HG03060 (cell line): ENCODE data around the gene BBS10.
A peak's percentile ranks its signal among the peaks of the same experiment; 100 is the strongest.
"Not testable (repeated sequence)": the region's sequence is repeated elsewhere in the genome, so short reads cannot be mapped to it uniquely, and the experiment has no call there.

Experiments
- ATAC-seq: cut with Tn5 transposase; IDR thresholded peaks from one replicate; pipeline ENCODE4 v1.9.1; 2021; ENCODE audit warnings: low read depth, moderate number of reproducible peaks; ENCODE audit not compliant: unreplicated experiment

Gene BBS10

GRCh38 chr12:76348079-76348901 lies at the start of gene BBS10:
Gene BBS10 (minus strand): TSS chr12:76348415. CDS start chr12:76348358, 57 bp downstream.
- peak; percentile 70 for ATAC-seq

GRCh38 chr12:76391461-76391860 lies 43.2 kb upstream of the BBS10 start:
- no peak for ATAC-seq

- ATAC-seq: no peak
These were observed 39.4 kb upstream of the BBS10 start for GRCh38 chr12:76387614-76388013.

GRCh38 chr12:76384560-76384959 lies 36.3 kb upstream of the BBS10 start:
- ATAC-seq: no peak

- ATAC-seq: no peak
These were observed 35.8 kb upstream of the BBS10 start for GRCh38 chr12:76383988-76384387.

- ATAC-seq: no peak
These were observed 31.0 kb upstream of the BBS10 start for GRCh38 chr12:76379261-76379660.

- not testable (repeated sequence) for ATAC-seq
These were observed 28.7 kb upstream of the BBS10 start for GRCh38 chr12:76376876-76377275.

- ATAC-seq: no peak
These were observed 27.7 kb upstream of the BBS10 start for GRCh38 chr12:76375939-76376338.

- ATAC-seq: no peak
These were observed 27.3 kb upstream of the BBS10 start for GRCh38 chr12:76375470-76375869.

GRCh38 chr12:76374386-76375020 lies 26.3 kb upstream of the BBS10 start:
- ATAC-seq: no peak

GRCh38 chr12:76368230-76368629 lies 20.0 kb upstream of the BBS10 start:
- ATAC-seq: no peak

GRCh38 chr12:76366163-76366562 lies 17.9 kb upstream of the BBS10 start:
- ATAC-seq: no peak

- not testable (repeated sequence) for ATAC-seq
These were observed 15.9 kb upstream of the BBS10 start for GRCh38 chr12:76364131-76364530.

- no peak for ATAC-seq
These were observed 12.1 kb upstream of the BBS10 start for GRCh38 chr12:76360316-76360715.

GRCh38 chr12:76356071-76356470 lies 7.9 kb upstream of the BBS10 start:
- ATAC-seq: no peak

GRCh38 chr12:76346798-76347420 lies 1.3 kb downstream of the BBS10 start:
- ATAC-seq: no peak

- no peak for ATAC-seq
These were observed 2.0 kb downstream of the BBS10 start for GRCh38 chr12:76346236-76346635.

GRCh38 chr12:76345569-76345968 lies 2.6 kb downstream of the BBS10 start:
- ATAC-seq: no peak

GRCh38 chr12:76341436-76342030 lies 6.7 kb downstream of the BBS10 start:
- no peak for ATAC-seq

GRCh38 chr12:76340680-76341435 lies 7.4 kb downstream of the BBS10 start:
- ATAC-seq: no peak
